Measurements from ENCODE around the gene FKBP2. TPM values are rescaled to one million over a fixed set of nuclear protein-coding genes. Genes with fewer than 3 reads are reported as not detected.
A peak's percentile ranks its signal among the peaks of the same experiment; 100 is the strongest.

FKBP2 gene
- total RNA-seq, 1 donor from 2014 or later: 48.2 TPM

DNA sequence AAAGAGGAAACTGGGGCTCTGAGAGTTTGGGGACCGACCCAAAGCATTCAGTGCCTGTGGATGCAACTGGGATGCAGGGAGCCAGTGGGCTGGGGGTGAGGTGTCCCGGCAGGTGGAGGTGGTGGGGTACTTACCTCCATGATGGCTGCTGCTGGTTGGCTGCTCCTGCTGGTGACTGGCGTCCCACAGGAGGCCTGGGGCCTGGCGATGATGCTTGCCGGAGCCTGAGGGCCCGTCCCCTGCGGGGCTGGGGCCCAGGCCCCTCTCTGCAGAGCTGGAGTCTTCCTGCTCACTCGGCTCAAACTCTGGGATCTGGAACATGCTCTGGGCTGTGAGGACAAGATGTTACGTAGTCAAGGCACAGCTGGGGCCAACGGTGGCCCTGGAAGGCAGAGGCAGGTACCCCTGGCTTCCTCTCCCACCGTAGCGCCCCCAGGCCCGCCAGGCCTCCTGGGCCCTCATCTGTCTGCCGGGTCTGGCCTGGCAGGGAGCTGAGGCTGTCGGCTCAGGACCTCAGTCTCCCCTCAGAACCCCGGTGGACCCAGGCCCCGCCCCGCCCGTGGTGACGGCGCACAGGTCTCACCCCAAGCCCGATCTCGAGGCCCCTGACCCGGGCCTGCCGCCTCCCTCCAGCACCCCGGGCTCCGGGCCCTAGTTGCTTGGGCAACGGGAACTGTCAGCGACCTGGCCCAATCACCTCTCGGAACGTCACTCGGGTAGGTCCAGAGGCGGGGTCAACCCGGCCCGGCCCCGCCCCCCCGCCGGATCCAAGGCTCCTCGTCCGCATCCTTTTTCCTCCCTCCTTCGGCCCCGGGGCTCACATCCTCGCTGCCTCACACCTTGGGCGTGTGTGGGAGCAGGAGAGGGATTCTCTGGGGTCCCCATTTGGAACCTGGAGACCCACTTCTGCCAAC is 43.4 kb downstream of the FKBP2 start, which contains the start of gene BAD:
TSS of gene BAD (minus strand) at position 618 of the 914 bp plus-strand sequence. CDS start at position 321, 297 bp downstream.
- no peaks in the 10 kb centered on the region for H3K27me3 ChIP-seq (ENCODE audit: low read depth)
- no peak for TF ChIP-seq CTCF (IDR thresholded peaks at IDR 0.05)
- ATAC-seq (peak; percentile 96), DNase-seq (peak; percentile 96)
- H3K4me3 ChIP-seq: peak within 1 kb of the TSS; percentile 77
- H3K27ac ChIP-seq: peak within 1 kb of the TSS; percentile 93
- H3K36me3 ChIP-seq: peaks cover 19% of the 10 kb centered on the region
- peaks cover 22% of the 10 kb centered on the region for H3K4me1 ChIP-seq
- no peaks in the 10 kb centered on the region for H3K9me3 ChIP-seq
- intact Hi-C loops (cut with DNase I): no loop called here

- DNase-seq (peak; percentile 90), ATAC-seq (peak; percentile 89 to 91)
- Histone ChIP-seq H3K4me1 (peaks cover 22% of the 10 kb centered on the region), H3K36me3 (peaks cover 19% of the 10 kb centered on the region), H3K27me3 (ENCODE audit: low read depth) (no peaks in the 10 kb centered on the region), H3K27ac (peak within 1 kb of the TSS; percentile 93), H3K4me3 (peak within 1 kb of the TSS; percentile 77), H3K9me3 (no peaks in the 10 kb centered on the region)
- intact Hi-C loops (cut with DNase I): no loop called here
- TF ChIP-seq CTCF (IDR thresholded peaks at IDR 0.05): no peak
Observed at GRCh38 chr11:64284962-64285884, 44.3 kb downstream of the FKBP2 start, which contains the start of gene GPR137. GPR137 (plus strand) TSS chr11:64285848; CDS start chr11:64286525, 677 bp downstream.

DNA sequence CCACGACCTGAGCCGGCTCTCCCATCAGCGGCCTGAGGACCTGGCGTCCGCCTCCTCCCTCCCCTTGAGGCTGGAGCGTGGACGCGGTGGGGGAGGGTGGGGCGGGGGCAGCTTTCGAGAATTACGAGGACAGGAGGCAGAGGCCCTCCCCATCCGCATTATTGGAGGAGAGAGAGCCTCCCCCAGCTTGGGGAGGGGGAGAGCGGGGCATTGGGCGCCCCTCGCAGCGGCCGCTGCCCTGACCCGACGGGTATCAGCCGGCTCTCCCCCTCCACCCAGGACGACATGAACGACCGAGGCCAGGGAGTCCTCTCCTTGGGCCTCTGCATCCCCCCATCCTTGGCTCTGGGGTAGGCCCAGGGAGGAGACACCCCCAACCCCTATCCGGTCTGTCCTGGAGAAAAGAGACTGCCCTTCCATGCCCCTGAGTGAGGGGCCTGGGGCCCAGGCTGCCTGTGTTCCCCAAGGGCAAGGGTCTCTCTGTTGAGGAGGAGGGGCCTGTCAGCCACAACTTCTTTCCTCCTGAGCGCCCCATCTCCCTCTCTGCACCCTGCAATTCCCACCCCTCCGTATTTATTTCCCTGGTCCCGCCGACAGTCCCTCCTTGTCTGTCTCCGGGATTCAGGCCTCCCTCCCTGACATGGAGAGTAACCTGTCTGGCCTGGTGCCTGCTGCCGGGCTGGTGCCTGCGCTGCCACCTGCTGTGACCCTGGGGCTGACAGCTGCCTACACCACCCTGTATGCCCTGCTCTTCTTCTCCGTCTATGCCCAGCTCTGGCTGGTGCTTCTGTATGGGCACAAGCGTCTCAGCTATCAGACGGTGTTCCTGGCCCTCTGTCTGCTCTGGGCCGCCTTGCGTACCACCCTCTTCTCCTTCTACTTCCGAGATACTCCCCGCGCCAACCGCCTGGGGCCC is 45.2 kb downstream of the FKBP2 start:
- H3K9me3 ChIP-seq: no peaks in the 10 kb centered on the region
- DNase-seq (no peak), ATAC-seq (no peak)
- peaks cover 26% of the 10 kb centered on the region for H3K4me1 ChIP-seq
- peak overlapping the region; percentile 77 for H3K4me3 ChIP-seq
- TF ChIP-seq CTCF (IDR thresholded peaks at IDR 0.05): no peak
- peaks cover 9% of the 10 kb centered on the region for H3K27me3 ChIP-seq (ENCODE audit: low read depth)
- intact Hi-C loops (cut with DNase I): no loop called here
- peaks cover 12% of the 10 kb centered on the region for H3K36me3 ChIP-seq
- peak overlapping the region; percentile 93 for H3K27ac ChIP-seq

GRCh38 chr11:64286801-64287159 is 45.9 kb downstream of the FKBP2 start:
- Histone ChIP-seq H3K4me3 (no peak overlapping the region), H3K9me3 (no peaks in the 10 kb centered on the region), H3K27me3 (ENCODE audit: low read depth) (peaks cover 15% of the 10 kb centered on the region), H3K4me1 (peaks cover 32% of the 10 kb centered on the region), H3K36me3 (peaks cover 6% of the 10 kb centered on the region), H3K27ac (no peak overlapping the region)
- ATAC-seq: no peak
- TF ChIP-seq CTCF (IDR thresholded peaks at IDR 0.05): no peak
- no peak for DNase-seq
- intact Hi-C loops (cut with DNase I): no loop called here

All from lower lobe of right lung (tissue), 2 donors.